WI38 (cell line): ENCODE data around the gene IFNG.
"Not testable (repeated sequence)": the region's sequence is repeated elsewhere in the genome, so short reads cannot be mapped to it uniquely, and the experiment has no call there.

Experiments
- H3K4me3 ChIP-seq: 2 replicates; pipeline ENCODE4 v1.5.1; 2011; ENCODE audit warnings: low read depth, mild to moderate bottlenecking, control low read depth, low read length
- CTCF ChIP-seq: IDR thresholded peaks from 2 replicates; pipeline ENCODE4 v1.5.1; 2012; ENCODE audit warnings: low read depth, mild to moderate bottlenecking, control low read depth, low read length

The IFNG gene

GRCh38 chr12:68159681-68160304, at the start of gene IFNG:
TSS of gene IFNG (minus strand) at chr12:68159740. CDS start at chr12:68159615, 125 bp downstream.
- TF ChIP-seq CTCF: no peak
- H3K4me3 ChIP-seq: no peak within 1 kb of the TSS

- H3K4me3 ChIP-seq: not testable (repeated sequence)
These were observed 49.6 kb upstream of the IFNG start for GRCh38 chr12:68209048-68209728.

GRCh38 chr12:68207276-68207675, 47.7 kb upstream of the IFNG start:
- no peak for TF ChIP-seq CTCF
- no peak overlapping the region for H3K4me3 ChIP-seq

GRCh38 chr12:68206446-68206845, 46.9 kb upstream of the IFNG start:
- no peak overlapping the region for H3K4me3 ChIP-seq
- no peak for TF ChIP-seq CTCF

- no peak overlapping the region for H3K4me3 ChIP-seq
- TF ChIP-seq CTCF: no peak
These were observed 43.9 kb upstream of the IFNG start for GRCh38 chr12:68203460-68203875.

GRCh38 chr12:68200854-68201253, 41.3 kb upstream of the IFNG start:
- TF ChIP-seq CTCF: no peak
- H3K4me3 ChIP-seq: no peak overlapping the region

GRCh38 chr12:68199127-68199526, 39.6 kb upstream of the IFNG start:
- TF ChIP-seq CTCF: no peak
- H3K4me3 ChIP-seq: no peak overlapping the region
